ENCODE results near the gene DPEP2.

The DPEP2 gene

DNA sequence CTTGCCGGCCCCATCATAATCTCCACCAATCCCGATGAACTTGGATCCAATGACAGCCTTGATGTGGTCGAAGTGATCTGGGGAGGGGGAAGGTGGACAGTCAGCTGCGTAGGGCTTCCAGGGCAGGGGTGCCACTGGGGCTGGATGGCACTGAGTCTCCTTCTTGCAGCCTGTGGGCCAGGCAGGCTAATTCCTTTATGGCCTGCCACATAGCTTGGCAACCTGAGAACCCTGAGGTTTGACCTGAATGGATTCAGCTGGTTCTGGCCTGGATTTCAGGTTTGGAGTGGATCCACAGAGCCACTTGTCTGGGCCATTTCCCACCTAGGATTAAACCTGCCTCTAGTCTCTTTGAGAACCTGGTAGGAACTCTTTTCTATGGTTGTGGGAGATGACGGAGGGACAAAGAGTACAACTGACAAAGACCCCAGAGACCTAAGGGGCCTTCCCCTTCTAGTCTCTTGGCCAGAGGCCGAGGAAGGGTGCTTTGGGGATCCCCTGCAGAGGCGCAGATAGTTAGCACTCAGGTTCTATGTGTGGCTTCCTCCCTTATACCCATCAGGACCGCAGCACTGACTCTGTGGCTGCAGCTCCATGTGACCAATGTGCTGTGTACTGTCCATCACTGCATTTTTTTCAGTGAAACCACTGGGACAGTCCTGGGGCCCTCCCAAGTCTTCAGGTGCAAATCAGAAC is 9.8 kb downstream of the DPEP2 start:
- Histone ChIP-seq H4K20me1 (ENCODE audit: insufficient read depth, low read length) (no peaks in the 10 kb centered on the region), H3K4me3 (ENCODE audit: low read depth, low read length, poor library complexity, severe bottlenecking) (no peak overlapping the region), H3K9ac (ENCODE audit: low read length) (no peak overlapping the region), H3K9me3 (ENCODE audit: low read length) (no peaks in the 10 kb centered on the region), H3K27ac (ENCODE audit: low read depth, low read length, poor library complexity, severe bottlenecking) (no peak overlapping the region), H3K36me3 (ENCODE audit: insufficient read depth, low read length) (no peaks in the 10 kb centered on the region), H3K9me2 (ENCODE audit: low read depth, low read length) (no peaks in the 10 kb centered on the region), H3K4me2 (ENCODE audit: low read length) (no peak overlapping the region), H3K79me2 (ENCODE audit: insufficient read depth, low read length) (no peaks in the 10 kb centered on the region), H2AFZ (ENCODE audit: low read length) (no peak overlapping the region), H3K27me3 (ENCODE audit: insufficient read depth, low read length) (no peaks in the 10 kb centered on the region), H3F3A (ENCODE audit: insufficient read depth, low read length) (no peaks in the 10 kb centered on the region), H3K4me1 (ENCODE audit: insufficient read depth, low read length, severe bottlenecking) (peaks cover 21% of the 10 kb centered on the region)
- TF ChIP-seq, protein P1, sequence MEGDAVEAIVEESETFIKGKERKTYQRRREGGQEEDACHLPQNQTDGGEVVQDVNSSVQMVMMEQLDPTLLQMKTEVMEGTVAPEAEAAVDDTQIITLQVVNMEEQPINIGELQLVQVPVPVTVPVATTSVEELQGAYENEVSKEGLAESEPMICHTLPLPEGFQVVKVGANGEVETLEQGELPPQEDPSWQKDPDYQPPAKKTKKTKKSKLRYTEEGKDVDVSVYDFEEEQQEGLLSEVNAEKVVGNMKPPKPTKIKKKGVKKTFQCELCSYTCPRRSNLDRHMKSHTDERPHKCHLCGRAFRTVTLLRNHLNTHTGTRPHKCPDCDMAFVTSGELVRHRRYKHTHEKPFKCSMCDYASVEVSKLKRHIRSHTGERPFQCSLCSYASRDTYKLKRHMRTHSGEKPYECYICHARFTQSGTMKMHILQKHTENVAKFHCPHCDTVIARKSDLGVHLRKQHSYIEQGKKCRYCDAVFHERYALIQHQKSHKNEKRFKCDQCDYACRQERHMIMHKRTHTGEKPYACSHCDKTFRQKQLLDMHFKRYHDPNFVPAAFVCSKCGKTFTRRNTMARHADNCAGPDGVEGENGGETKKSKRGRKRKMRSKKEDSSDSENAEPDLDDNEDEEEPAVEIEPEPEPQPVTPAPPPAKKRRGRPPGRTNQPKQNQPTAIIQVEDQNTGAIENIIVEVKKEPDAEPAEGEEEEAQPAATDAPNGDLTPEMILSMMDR (IDR thresholded peaks at IDR 0.05; ENCODE audit: low read length): no peak
- no peak for TF ChIP-seq EZH2 (IDR thresholded peaks at IDR 0.05; ENCODE audit: borderline replicate concordance, low read length)

DNA sequence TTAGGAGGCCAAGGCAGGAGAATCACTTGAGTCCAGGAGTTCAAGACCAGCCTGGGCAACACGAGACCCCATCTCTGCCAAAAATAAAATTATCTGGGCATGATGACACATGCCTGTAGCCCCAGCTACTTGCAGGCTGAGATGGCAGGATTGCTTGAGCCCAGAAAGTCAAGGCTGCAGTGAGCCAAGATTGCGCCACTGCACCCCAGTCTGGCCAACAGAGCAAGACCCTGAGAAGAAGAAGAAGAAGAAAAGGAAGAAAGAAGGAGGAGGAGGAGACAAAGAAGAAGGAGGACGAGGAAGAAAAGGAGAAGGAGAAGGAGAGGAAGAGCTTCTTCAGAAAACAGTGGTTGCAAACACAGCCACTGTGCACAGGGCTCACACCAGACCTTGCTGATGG is 10.6 kb downstream of the DPEP2 start:
- peaks cover 26% of the 10 kb centered on the region for H3K4me1 ChIP-seq (ENCODE audit: insufficient read depth, low read length, severe bottlenecking)
- H3K36me3 ChIP-seq (ENCODE audit: insufficient read depth, low read length): no peaks in the 10 kb centered on the region
- H3K9ac ChIP-seq (ENCODE audit: low read length): no peak overlapping the region
- no peak overlapping the region for H3K27ac ChIP-seq (ENCODE audit: low read depth, low read length, poor library complexity, severe bottlenecking)
- no peaks in the 10 kb centered on the region for H4K20me1 ChIP-seq (ENCODE audit: insufficient read depth, low read length)
- H3K9me3 ChIP-seq (ENCODE audit: low read length): no peaks in the 10 kb centered on the region
- H3K4me2 ChIP-seq (ENCODE audit: low read length): no peak overlapping the region
- no peaks in the 10 kb centered on the region for H3K9me2 ChIP-seq (ENCODE audit: low read depth, low read length)
- H3K4me3 ChIP-seq (ENCODE audit: low read depth, low read length, poor library complexity, severe bottlenecking): no peak overlapping the region
- TF ChIP-seq, protein P1 (IDR thresholded peaks at IDR 0.05; ENCODE audit: low read length): no peak
- TF ChIP-seq EZH2 (IDR thresholded peaks at IDR 0.05; ENCODE audit: borderline replicate concordance, low read length): no peak
- H3K79me2 ChIP-seq (ENCODE audit: insufficient read depth, low read length): no peaks in the 10 kb centered on the region
- H2AFZ ChIP-seq (ENCODE audit: low read length): no peak overlapping the region
- H3F3A ChIP-seq (ENCODE audit: insufficient read depth, low read length): no peaks in the 10 kb centered on the region
- no peaks in the 10 kb centered on the region for H3K27me3 ChIP-seq (ENCODE audit: insufficient read depth, low read length)

DNA sequence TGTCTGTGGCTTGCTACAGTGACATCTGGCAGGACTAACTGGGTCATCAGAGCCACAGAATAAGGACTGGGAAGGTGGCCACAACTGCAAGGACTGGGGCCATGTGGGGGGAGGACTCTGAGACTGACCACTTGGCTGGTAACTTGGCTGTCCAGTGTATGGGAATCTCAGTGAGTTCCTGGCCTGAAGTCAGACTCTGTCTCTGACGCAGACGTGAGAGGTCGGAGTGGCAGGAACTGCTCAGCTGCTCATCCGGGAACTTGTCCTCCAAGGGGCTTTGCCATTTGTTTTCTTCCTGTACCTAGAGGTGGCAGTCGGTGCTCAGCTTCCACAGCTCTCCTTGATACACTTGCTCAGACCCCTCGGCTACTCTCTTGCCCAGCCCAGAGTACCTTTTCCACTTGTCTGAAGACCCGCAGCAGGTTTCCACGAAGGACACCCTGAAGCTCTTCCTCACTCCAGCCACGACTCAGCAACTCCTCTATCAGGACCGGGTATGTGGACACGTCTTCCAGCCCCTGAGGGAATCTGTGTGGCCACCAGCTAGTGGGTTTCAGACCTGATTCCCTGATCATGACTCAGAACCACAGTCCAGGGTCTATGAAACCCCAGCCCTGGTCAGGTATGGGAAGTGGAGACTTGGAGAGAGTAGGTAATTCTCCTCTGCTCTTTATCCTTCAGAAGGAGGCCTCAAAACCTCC is 11.7 kb downstream of the DPEP2 start:
- H3K27ac ChIP-seq (ENCODE audit: low read depth, low read length, poor library complexity, severe bottlenecking): no peak overlapping the region

More for the DNA sequence above, 11.7 kb downstream of the DPEP2 start:
- Histone ChIP-seq H3K79me2 (ENCODE audit: insufficient read depth, low read length) (no peaks in the 10 kb centered on the region), H3K9ac (ENCODE audit: low read length) (no peak overlapping the region), H4K20me1 (ENCODE audit: insufficient read depth, low read length) (no peaks in the 10 kb centered on the region), H3K4me3 (ENCODE audit: low read depth, low read length, poor library complexity, severe bottlenecking) (no peak overlapping the region), H3K4me2 (ENCODE audit: low read length) (no peak overlapping the region), H3K4me1 (ENCODE audit: insufficient read depth, low read length, severe bottlenecking) (peaks cover 16% of the 10 kb centered on the region), H3K36me3 (ENCODE audit: insufficient read depth, low read length) (no peaks in the 10 kb centered on the region), H3F3A (ENCODE audit: insufficient read depth, low read length) (no peaks in the 10 kb centered on the region), H3K9me3 (ENCODE audit: low read length) (no peaks in the 10 kb centered on the region), H3K27me3 (ENCODE audit: insufficient read depth, low read length) (no peaks in the 10 kb centered on the region), H2AFZ (ENCODE audit: low read length) (no peak overlapping the region), H3K9me2 (ENCODE audit: low read depth, low read length) (no peaks in the 10 kb centered on the region)
- TF ChIP-seq EZH2 (IDR thresholded peaks at IDR 0.05; ENCODE audit: borderline replicate concordance, low read length): no peak
- TF ChIP-seq, protein P1 (IDR thresholded peaks at IDR 0.05; ENCODE audit: low read length): no peak
